Endodermal cell (in vitro differentiated cells): ENCODE results near the gene TSHZ2. TPM values are rescaled to one million over a fixed set of nuclear protein-coding genes. Genes with fewer than 3 reads are reported as not detected.

Experiments
- DNase-seq: peaks from one replicate; pipeline ENCODE4 v3.0.0-alpha.2; 2017
- H3K27ac ChIP-seq: 2 replicates; pipeline ENCODE4 v1.5.1; 2013; ENCODE audit warnings: mild to moderate bottlenecking, low read depth, low read length, moderate library complexity
- H3K27me3 ChIP-seq: 2 replicates; pipeline ENCODE4 v1.6.1; 2013; ENCODE audit warnings: mild to moderate bottlenecking, low read length, moderate library complexity; ENCODE audit not compliant: insufficient read depth, control insufficient read depth, poor library complexity, severe bottlenecking
- H3K36me3 ChIP-seq: 2 replicates; pipeline ENCODE4 v1.7.0; 2013; ENCODE audit warnings: mild to moderate bottlenecking, low read length, moderate library complexity; ENCODE audit not compliant: control insufficient read depth, insufficient read depth
- H3K4me1 ChIP-seq: one replicate; pipeline ENCODE4 v1.7.0; 2013; ENCODE audit warnings: low read length; ENCODE audit not compliant: control insufficient read depth, insufficient read depth
- H3K4me3 ChIP-seq: 2 replicates; pipeline ENCODE4 v1.5.1; 2013; ENCODE audit warnings: mild to moderate bottlenecking, low read length, moderate library complexity
- H3K9ac ChIP-seq: 2 replicates; pipeline ENCODE4 v1.6.1; 2013; ENCODE audit warnings: mild to moderate bottlenecking, low read length, moderate library complexity; ENCODE audit not compliant: poor library complexity, severe bottlenecking; ENCODE audit errors: extremely low read depth
- H3K9me3 ChIP-seq: 2 replicates; pipeline ENCODE4 v1.6.1; 2013; ENCODE audit warnings: mild to moderate bottlenecking, low read length, moderate library complexity; ENCODE audit not compliant: control insufficient read depth
- H3K27ac Mint-ChIP-seq: 2 replicates; pipeline ENCODE4 v1.8.0; 2020; ENCODE audit warnings: mixed read lengths
- H3K27me3 Mint-ChIP-seq: 2 replicates; pipeline ENCODE4 v1.8.0; 2021; ENCODE audit warnings: mild to moderate bottlenecking, mixed read lengths; ENCODE audit not compliant: insufficient read depth
- H3K36me3 Mint-ChIP-seq: 2 replicates; pipeline ENCODE4 v1.8.0; 2020; ENCODE audit warnings: low read depth, mixed read lengths
- H3K4me1 Mint-ChIP-seq: 2 replicates; pipeline ENCODE4 v1.8.0; 2020; ENCODE audit warnings: mixed read lengths
- H3K4me3 Mint-ChIP-seq: 2 replicates; pipeline ENCODE4 v1.8.0; 2020; ENCODE audit warnings: mild to moderate bottlenecking, moderate library complexity, mixed read lengths
- H3K9me3 Mint-ChIP-seq: 2 replicates; pipeline ENCODE4 v1.8.0; 2020; ENCODE audit warnings: mild to moderate bottlenecking, mixed read lengths
- CTCF ChIP-seq: fragments of 200-600 bp; sonication (generic); conservative IDR thresholded peaks from 2 replicates; pipeline ENCODE4 v1.5.0; 2021; ENCODE audit warnings: antibody characterized with exemption, mild to moderate bottlenecking
- WGBS, 2 experiments: methylation state at CpG; one replicate each; pipeline versions ENCODE4 v1.1.5 to v1.1.7; 2013; ENCODE audit warnings: missing lambda C conversion rate in 2 of 2, mixed read lengths in 1 of 2; ENCODE audit not compliant: insufficient coverage in 1 of 2, insufficient read length in 1 of 2; 5-methylcytosine and 5-hydroxymethylcytosine counted together
- total RNA-seq, 2 donors: library from RNA; stranded (reverse); fragmentation: NEBNext Ultra II Directional in 1 of 2; extraction: Animal tissue kit (Norgen Biotek cat#: 25700) in 1 of 2; gene quantifications; 2 replicates in 1 of 2; 3 replicates in 1 of 2; pipeline ENCODE4 v1.2.1, GENCODE V29; 2021

The TSHZ2 gene
- total RNA-seq, 2 donors from 2014 or later, result 0.07 to 0.31 TPM

- Mint-ChIP-seq H3K9me3 (no peaks in the 10 kb centered on the region), H3K27ac (no peak overlapping the region)
Measured at GRCh38 chr20:53050338-53050737, 78.2 kb downstream of the TSHZ2 start.

DNA sequence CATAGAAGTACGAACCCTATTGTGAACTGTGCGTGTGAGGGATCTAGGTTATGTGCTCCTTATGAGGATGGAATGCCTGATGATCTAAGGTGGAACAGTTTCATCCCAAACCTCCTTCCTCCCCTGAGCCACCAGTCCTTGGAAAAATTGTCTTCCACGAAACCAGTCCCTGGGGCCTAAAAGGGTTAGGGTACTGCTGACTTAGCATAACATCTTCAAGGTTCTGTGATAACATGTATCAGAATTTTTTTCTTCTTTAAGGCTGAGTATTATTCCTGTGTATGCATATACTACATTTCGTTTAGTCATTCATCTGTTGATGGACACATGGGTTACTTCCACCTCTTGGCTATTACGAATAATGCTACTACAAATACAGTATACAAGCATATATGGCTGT lies 80.2 kb downstream of the TSHZ2 start:
- WGBS, 2 experiments, result 85 to 92% methylated on average over 5 of the region's 5 CpGs
- TF ChIP-seq CTCF, result no peak
- no peak overlapping the region for H3K27ac ChIP-seq
- no peaks in the 10 kb centered on the region for H3K4me1 ChIP-seq
- H3K4me3 Mint-ChIP-seq, result no peak overlapping the region
- no peaks in the 10 kb centered on the region for H3K4me1 Mint-ChIP-seq
- H3K9ac ChIP-seq, result no peak overlapping the region
- H3K36me3 Mint-ChIP-seq, result no peaks in the 10 kb centered on the region
- no peaks in the 10 kb centered on the region for H3K36me3 ChIP-seq
- no peaks in the 10 kb centered on the region for H3K27me3 Mint-ChIP-seq
- H3K27ac Mint-ChIP-seq, result no peak overlapping the region
- no peaks in the 10 kb centered on the region for H3K27me3 ChIP-seq
- H3K9me3 Mint-ChIP-seq, result no peaks in the 10 kb centered on the region
- DNase-seq, result no peak
- no peak overlapping the region for H3K4me3 ChIP-seq
- H3K9me3 ChIP-seq, result no peaks in the 10 kb centered on the region

More at GRCh38 chr20:53050338-53050737, 78.2 kb downstream of the TSHZ2 start:
- H3K9me3 ChIP-seq, result no peaks in the 10 kb centered on the region
- DNase-seq, result no peak
- H3K27me3 Mint-ChIP-seq, result no peaks in the 10 kb centered on the region
- no peak for TF ChIP-seq CTCF
- H3K27ac ChIP-seq, result no peak overlapping the region
- H3K27me3 ChIP-seq, result no peaks in the 10 kb centered on the region
- H3K4me3 ChIP-seq, result no peak overlapping the region
- H3K9ac ChIP-seq, result no peak overlapping the region
- no peaks in the 10 kb centered on the region for H3K4me1 Mint-ChIP-seq
- H3K36me3 ChIP-seq, result no peaks in the 10 kb centered on the region
- 92 to 98% methylated on average over 6 of the region's 6 CpGs for WGBS, 2 experiments
- H3K4me3 Mint-ChIP-seq, result no peak overlapping the region
- H3K36me3 Mint-ChIP-seq, result no peaks in the 10 kb centered on the region
- H3K4me1 ChIP-seq, result no peaks in the 10 kb centered on the region

DNA sequence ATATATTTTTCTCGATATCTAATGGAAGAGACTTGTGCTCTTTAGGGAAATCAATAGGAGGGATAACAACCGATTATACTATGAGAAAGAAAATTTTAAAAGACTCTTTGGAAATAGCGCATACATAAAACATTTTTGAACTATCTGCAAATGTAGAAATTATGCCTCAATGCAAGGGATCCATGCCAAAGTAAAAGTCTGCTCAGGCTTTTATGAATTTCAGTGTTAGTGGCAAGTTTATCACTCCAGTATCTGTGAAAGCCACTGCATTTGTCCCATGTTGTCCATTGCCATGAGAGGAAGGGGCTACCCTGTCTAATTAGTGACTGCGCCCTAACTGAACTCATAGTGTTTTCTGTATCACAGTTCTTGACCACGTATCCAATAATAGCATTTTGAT lies 81.4 kb downstream of the TSHZ2 start:
- 91 to 92% methylated on average over 1 to 5 of the region's 5 CpGs for WGBS, 2 experiments
- Histone ChIP-seq H3K27me3 (no peaks in the 10 kb centered on the region), H3K36me3 (no peaks in the 10 kb centered on the region), H3K27ac (no peak overlapping the region), H3K4me3 (no peak overlapping the region), H3K4me1 (no peaks in the 10 kb centered on the region), H3K9me3 (no peaks in the 10 kb centered on the region), H3K9ac (no peak overlapping the region)
- Mint-ChIP-seq H3K4me3 (no peak overlapping the region), H3K9me3 (no peaks in the 10 kb centered on the region), H3K36me3 (no peaks in the 10 kb centered on the region), H3K27ac (no peak overlapping the region), H3K27me3 (no peaks in the 10 kb centered on the region), H3K4me1 (no peaks in the 10 kb centered on the region)
- no peak for TF ChIP-seq CTCF
- no peak for DNase-seq
